HG03469 (cell line): ENCODE measurements around the gene TMCO1.
A peak's percentile ranks its signal among the peaks of the same experiment; 100 is the strongest.
"Not testable (repeated sequence)": the region's sequence is repeated elsewhere in the genome, so short reads cannot be mapped to it uniquely, and the experiment has no call there.

Experiments
- ATAC-seq: cut with Tn5 transposase; IDR thresholded peaks from one replicate; pipeline ENCODE4 v1.9.1; 2021; ENCODE audit warnings: mild to moderate bottlenecking, moderate library complexity, moderate number of reproducible peaks; ENCODE audit not compliant: unreplicated experiment

TMCO1 gene, protein sequence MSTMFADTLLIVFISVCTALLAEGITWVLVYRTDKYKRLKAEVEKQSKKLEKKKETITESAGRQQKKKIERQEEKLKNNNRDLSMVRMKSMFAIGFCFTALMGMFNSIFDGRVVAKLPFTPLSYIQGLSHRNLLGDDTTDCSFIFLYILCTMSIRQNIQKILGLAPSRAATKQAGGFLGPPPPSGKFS

DNA sequence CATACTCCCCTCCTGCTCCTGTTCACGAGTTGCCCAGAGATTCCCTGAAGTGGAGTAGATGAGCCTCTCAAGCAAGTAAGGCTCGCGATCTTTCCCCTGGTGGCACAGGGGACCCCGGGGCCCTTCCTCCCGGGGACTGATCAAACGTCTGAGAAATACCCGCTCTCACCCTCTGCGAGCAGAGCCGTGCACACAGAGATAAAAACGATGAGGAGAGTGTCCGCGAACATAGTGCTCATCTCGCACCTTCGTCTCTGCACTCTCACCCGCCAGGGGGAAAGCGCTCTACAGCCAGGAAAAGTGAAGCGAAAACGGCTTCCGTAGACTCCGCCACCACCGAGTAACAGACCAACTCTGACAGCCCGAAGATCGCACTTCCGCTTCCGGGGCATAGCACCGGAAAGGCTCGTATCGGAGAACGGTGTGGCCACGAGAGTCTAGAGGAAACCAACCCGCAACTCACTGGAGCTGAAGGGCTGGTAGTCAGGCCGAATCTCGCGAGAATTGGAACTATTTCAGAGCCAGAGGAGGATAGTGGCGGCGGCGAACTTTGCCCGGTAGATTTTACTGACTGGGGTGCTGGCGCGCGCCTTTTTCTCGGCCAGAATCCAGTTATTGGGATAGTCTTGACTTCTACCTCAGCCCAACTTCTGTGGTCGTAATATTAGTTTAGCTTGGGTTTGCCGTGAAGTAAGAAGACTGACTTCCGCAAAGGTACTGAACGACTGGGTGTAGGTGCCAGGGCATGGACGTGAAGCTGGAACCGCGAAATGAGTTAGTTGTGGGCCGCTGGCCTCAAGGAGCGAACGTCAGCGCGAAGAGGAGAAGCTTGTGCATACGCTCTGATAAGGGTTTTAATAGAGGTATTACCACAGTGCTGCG is at the start of gene TMCO1:
TMCO1 (minus strand) TSS at position 356 of the 882 bp plus-strand sequence; CDS start at position 239, 117 bp downstream.
- peak; percentile 100 for ATAC-seq

DNA sequence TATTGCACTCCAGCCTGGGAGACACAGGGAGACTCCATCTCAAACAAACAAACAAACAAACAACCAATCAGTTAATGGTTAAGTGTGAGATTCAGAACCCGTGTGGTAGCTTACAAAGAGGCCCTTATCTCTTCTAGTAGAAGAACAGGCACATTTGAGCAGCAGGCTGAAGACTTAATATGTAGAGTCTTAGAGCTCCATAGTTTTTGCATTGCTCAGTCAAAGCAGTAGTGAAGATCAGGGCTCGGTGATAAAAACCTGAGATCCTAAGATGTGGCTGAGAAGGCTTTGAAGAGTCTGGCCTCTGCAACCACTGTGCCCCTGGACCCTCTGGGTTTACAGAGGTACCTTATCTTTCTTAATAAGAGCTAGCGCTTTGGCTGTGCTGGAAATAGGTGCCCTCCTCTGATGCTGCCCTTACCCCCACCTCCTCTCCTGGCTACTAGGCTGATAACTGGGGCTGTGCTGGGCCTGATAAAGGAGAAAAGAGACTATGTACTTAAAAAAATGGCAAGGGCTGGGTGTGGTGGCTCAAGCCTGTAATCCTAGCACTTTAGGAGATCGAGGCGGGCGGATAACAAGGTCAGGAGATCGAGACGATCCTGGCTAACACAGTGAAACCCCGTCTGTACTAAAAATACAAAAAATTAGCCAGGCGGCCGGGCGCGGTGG is 48.3 kb upstream of the TMCO1 start:
- ATAC-seq: no peak

DNA sequence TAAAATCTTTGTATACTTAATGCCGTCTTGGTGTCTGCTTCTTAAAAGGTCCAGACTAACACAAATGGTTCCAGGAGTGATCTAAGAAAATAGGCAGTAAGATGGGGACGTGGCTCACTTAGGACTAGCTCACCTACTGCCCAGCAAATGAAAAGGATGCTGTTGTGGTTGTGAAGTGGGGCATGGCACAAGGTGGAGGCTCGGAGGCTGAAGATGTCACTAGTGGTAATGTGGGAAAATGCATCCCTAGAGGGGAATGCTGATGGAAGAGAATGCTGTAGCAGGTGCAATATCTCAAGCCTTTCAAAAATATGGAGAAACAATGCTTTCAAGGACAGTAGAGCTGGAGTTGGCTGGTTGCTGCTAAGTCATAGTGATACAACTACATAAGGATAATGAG is 47.5 kb upstream of the TMCO1 start:
- no peak for ATAC-seq

DNA sequence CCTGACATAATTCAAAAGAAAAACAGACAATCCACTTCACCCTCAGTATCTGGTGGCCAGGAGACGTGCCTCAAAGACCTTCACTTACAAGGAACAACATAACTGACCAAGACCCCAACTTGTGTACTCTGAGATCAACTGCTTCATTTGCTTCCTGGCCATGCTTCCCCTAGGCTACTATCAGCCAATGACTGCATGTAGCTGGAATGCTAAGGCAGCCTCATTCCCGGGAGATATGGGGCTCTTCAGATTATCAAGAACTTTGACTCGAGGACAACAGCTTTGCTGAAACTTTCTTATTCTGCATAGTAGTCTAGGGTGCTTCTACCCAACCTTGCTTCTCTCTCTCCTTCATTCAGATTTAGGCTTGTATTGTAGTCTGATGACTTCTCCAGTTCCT is 47.1 kb upstream of the TMCO1 start:
- no peak for ATAC-seq

DNA sequence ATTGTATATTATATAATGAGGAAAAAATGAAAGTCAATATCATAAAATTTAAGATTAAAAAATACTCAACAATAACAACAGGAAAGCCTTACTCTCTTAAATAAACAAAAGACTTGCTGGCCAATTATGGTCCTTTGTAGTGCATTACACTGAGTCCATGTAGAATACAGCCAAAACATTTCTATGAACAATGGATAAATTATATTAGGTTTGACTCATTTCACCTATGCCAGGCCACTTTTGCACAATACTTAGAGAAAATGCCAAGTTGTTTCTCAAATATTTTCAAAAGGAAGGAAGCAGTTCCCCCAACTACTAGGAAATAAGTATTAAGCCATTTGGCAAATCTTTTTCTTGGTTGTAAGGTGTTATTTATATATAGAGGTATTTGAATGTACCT is 38.9 kb upstream of the TMCO1 start:
- ATAC-seq: no peak

DNA sequence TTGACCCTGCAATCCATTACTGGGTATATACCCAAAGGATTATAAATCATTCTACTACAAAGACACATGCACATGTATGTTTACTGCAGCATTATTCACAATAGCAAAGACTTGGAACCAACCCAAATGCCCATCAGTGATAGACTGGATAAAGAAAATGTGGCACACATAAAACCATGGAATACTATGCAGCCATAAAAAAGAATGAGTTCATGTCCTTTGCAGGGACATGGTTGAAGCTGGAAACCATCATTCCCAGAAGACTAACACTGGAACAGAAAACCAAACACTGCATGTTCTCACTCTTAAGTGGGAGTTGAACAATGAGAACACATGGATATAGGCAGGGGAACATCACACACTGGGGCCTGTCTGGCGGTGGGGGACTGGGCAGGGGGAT is 35.8 kb upstream of the TMCO1 start:
- not testable (repeated sequence) for ATAC-seq

DNA sequence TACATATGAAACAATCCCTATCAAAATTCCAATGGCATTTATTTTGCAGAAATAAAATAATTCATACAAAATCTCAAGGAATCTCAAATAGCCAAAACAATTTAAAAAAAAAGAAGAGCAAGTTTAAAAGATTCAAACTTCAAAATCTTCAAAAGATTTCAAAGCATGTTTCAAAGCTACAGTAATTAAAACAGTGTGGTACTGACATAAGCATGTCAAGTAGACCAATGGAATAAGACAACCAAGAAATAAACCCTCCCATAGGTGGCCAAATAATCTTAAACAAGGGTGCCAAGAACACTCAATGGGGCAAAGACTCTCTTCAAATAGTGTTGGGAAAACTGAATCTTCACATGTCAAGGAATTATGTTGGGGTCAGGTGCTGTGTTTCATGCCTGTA is 30.7 kb upstream of the TMCO1 start:
- ATAC-seq: no peak

DNA sequence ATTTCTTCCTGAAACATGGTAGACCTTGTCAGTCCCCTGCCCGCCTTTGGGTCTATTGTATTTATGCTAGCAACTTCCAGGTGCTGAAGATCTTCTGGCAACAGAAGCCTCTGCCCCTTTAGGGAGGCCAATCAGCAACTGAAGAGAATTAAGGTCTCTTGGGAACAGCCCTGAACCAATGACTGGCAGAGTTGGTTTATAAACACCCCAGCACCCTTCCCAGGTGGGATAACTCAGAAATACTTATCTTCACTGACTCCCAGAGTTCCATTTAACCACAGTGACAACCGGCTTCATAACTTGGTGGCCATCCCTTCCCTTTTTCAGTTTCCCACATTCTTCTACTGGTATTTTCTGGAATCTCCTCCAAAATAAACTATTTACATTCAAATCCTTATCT is 27.2 kb upstream of the TMCO1 start:
- ATAC-seq: no peak

DNA sequence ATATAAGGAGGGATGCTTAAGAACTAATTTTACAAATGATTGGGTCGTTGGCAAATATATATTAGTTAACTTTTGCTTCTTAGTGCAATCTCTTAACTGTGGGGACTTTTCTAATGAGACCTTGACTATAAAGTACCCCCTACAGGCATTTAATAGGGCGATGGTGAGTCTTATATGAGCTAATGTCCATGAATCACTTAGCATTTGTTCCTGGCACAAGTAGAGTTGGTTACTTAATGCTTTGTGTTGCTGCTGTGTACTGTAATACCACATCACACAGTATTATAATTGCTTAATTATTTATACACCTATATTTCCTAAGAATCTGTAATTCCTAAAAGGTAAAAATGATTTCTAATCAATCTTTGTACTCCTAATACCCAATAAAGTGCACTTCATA is 25.3 kb upstream of the TMCO1 start:
- ATAC-seq: no peak

DNA sequence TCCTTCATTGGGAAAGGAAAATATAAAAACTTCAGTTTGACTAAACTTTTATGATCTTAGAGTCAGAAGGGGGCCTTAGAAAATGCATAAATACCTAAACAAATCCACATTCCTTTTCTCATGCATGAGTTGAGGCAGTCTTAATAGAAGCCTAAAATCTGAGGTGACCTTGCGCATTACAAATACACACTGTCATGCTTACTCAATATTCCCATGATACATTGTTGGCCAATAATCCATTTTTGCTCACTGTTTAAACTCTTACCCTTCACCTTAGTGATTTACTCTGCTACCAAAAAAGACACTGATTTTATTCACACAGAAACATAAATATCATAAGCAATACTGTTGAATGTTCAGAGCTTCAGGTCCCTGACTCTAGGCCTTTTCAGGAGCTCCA is 19.1 kb upstream of the TMCO1 start:
- no peak for ATAC-seq

DNA sequence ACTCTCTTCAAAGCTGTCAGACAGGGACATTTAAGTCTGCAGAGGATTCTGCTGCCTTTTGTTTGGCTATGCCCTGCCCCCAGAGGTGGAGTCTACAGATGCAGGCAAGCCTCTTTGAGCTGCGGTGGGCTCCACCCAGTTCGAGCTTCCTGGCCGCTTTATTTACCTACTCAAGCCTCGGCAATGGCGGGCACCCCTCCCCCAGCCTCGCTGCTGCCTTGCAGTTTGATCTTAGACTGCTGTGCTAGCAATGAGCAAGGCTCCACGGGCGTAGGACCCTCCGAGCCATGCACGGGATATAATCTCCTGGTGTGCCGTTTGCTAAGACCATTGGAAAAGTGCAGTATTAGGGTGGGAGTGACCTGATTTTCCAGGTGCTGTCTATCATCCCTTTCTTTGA is 14.9 kb upstream of the TMCO1 start:
- not testable (repeated sequence) for ATAC-seq

DNA sequence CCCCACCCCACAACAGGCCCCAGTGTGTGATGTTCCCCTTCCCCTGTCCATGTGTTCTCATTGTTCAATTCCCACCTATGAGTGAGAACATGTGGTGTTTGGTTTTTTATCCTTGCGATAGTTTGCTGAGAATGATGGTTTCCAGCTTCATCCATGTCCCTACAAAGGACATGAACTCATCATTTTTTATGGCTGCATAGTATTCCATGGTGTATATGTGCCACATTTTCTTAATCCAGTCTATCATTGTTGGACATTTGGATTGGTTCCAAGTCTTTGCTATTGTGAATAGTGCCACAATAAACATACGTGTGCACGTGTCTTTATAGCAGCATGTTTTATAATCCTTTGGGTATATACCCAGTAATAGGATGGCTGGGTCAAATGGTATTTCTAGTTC is 9.5 kb upstream of the TMCO1 start:
- ATAC-seq: not testable (repeated sequence)

DNA sequence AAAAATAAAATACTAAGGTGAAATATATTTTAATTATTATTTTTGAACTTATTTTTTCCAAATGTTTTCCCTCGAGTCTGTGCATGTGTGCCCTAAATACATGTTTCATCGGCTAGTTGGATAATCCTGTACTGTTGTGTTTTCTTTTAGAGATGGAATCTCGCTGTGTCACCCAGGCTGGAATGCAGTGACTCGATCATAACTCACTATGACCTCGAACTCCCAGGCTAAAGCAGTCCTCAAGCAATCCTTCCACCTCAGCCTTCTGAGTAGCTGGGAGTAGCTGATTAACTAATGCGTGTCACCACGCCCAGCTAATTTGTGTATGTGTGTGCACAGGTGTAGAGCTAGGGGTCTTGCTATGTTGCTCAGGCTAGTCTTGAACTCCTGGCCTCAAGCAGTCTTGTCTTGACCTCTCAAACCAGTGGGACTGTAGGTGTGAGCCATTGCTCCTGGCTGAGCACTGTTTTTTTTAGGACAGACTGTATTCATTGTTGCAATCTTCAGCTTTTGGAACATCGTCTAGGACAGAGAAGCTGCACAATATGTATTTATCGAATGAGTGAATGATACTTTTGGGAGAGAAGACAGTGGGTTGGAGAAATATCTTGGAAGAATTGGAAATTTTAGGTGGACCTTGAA is 4.8 kb upstream of the TMCO1 start:
- ATAC-seq: no peak

DNA sequence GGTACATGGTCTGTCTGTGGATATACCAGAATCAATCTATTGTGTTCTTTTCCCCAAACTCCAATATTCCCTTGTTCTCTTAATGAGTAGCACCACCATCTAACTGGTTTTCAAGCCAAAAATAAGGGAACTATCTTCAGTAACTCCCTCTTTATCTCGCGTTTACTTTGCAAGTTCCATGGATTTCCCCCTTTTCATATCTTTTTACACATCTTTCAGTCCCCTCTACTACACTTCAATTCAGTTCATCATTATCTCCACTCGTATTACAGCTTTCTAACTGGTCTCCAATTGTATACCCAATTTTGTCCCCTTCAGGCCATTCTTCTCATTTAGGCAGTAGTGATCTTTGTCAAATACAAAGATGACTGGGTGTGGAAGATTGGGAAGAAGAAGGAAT is 4.1 kb upstream of the TMCO1 start:
- ATAC-seq: no peak

DNA sequence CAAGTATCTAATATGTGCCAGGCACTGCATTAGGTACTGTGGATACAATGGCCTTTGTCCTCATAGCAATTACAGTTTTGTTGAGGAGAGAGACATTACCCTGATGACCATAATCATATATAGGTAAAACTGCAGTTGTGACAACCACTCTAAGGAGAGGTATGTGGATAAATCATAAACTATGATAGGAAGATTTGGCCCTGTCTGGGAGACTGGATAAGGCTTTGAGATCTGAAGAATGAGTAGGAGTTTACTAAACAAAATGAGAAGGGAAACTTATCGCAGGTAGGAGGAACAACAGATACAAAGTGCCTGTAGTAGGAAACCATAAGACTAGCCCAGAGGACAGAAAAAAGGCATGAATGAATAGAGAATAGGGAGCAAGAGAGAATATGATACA is 4.4 kb downstream of the TMCO1 start:
- ATAC-seq: no peak

DNA sequence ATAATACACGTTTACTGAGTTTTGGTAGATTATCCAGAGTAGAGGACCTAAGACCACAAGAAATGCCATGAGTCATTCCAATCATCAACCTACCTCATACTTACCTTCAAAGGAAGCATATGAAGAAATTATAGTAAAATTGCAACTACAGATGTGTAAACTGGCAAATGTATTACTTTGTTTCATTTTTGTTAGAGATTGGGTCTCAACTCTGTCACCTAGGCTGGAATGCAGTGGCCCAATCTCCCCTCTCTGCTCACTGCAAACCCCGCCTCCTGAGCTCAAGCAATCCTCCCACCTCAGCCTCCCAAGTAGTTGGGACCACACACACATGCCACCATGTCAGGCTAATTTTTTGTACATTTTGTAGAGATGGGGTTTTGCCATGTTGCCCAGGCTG is 5.2 kb downstream of the TMCO1 start:
- ATAC-seq: no peak

DNA sequence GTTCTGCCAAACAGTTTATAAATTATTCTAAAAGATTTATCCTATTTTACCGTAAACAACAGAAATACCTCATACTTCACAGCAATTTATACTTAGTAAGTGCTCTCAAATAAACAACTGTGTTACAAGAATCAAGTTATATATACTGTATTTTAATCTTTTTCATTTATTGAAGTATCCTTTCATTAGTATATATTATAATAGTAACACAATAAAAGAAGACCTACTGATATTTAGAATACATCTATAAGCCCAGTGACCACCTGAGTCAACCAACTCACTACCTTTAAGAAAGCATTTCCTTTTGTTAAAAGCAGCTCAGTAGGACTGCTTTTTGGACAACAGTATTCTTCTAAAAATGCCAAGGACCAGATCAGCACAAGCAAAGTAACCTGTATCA is 5.9 kb downstream of the TMCO1 start:
- ATAC-seq: no peak

DNA sequence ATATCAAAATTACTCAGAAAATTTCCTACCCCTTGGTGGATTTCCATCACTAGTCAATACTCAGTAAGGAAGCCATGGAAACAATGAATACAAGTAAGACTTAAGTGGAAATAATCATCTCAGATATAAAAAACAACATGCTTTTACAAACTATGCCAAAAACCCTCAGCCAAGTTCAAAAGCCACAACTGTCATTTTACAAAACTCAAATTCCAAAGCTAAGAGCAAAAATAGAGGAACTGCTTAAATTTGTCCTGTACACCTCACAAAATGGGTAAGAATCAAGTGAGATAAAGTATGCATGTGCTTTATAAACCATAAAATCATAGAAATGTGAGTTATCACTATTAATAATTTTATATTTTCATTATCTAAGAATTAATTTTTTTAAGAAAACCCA is 9.6 kb downstream of the TMCO1 start:
- no peak for ATAC-seq

DNA sequence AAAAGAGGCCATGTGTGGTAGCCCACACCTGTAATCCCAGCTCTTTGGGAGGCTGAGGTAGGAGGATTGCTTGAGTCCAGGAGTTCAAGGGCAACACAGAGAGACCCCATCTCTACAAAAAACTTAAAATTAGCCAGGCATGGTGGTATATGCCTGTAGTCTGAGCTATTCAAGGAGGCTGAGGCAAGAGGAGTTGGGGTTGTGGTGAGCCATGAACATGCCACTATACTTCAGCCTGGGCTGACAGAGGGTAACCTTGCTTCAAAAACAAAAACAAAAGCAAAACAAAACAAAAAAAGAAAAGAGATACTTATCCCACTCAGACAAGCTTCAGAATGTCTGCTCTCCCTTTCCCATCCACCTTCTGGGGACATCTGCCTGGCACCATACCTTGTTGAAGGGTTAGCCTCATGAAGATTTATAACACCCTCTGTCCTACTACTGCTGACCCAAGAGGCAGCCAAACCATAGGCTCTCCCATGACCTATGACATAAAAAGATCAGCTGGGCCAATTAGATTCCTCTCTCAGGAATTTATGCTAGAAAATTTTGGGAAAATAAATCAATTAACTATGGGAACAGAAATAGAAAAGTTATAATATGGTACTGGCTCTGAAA is 13.2 kb downstream of the TMCO1 start:
- ATAC-seq: no peak

DNA sequence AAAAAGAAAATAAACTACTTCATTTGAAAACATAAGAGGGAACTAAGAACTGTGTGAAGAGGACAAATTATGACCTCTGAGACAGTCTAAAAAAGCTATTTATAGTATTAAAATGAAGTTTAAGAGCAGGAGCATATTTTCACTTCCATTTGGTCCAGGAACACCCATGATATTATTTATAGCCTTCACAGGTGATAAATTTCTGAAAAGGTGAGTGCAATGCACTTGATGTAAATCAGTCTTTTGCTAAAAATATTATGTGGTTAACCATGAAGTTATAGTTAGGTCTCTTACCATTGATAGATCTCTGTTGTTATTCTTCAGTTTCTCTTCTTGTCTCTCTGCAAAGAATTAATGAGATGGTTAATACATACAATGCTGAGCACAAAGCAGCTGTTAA is 14.7 kb downstream of the TMCO1 start:
- peak; percentile 90 for ATAC-seq

DNA sequence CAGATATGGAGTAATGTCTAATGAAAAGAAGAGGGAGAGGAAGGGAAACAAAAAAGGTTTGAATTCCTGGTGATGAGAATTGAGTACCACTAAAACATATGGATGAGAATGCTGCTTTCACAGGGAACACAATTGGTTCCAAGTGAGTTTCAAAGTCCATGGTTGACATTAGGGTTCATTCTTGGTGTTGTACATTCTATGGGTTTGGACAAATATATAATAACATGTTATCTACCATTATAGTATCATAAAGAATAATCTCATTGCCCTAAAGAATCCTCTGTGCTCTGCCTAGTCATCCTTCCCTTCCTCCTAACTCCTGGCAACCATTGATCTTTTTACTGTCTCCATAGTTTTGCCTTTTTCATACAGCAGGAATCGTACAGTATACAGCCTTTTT is 20.1 kb downstream of the TMCO1 start:
- no peak for ATAC-seq
